Panc1 (cell line): ENCODE results near the gene CHMP1A. TPM values are rescaled to one million over a fixed set of nuclear protein-coding genes. Genes with fewer than 3 reads are reported as not detected.
A peak's percentile ranks its signal among the peaks of the same experiment; 100 is the strongest.

Experiments
- ATAC-seq: fragments of 200-7000 bp; cut with Tn5 transposase; 2 replicates; pipeline ENCODE4 v1.9.1; 2020; ENCODE audit warnings: mild to moderate bottlenecking, moderate library complexity
- BruUV-seq: library from RNA; stranded (reverse); fragments of 400-500 nt; replicated peaks from 2 replicates; lab custom pipeline; 2021; lab: Mats Ljungman, UMichigan
- CTCF ChIA-PET: fragments of 300-600 bp; sonication (Branson Sonifier 250); formaldehyde crosslinking; loops from one replicate; lab custom pipeline; 2022; ENCODE audit warnings: antibody characterized with exemption; lab: Charles Lee
- POLR2A ChIA-PET: fragments of 300-600 bp; sonication (Branson Sonifier 250); formaldehyde crosslinking; loops from one replicate; lab custom pipeline; 2022; ENCODE audit warnings: antibody characterized with exemption; lab: Charles Lee
- DNase-seq: peaks from one replicate; pipeline ENCODE4 v3.0.0-alpha.2; 2010; ENCODE audit warnings: low read depth, low spot score
- H3K27ac ChIP-seq: 2 replicates; pipeline ENCODE4 v1.5.1; 2011; ENCODE audit warnings: mild to moderate bottlenecking, low read length, inconsistent platforms
- H3K27me3 ChIP-seq: fragments of 200-500 bp; sonication (Bioruptor generic); 2 replicates; pipeline ENCODE4 v1.6.0; 2014; ENCODE audit warnings: low read length, inconsistent platforms; ENCODE audit not compliant: control insufficient read depth, insufficient read depth
- H3K36me3 ChIP-seq: fragments of 200-500 bp; sonication (Bioruptor generic); 2 replicates; pipeline ENCODE4 v1.5.1; 2014; ENCODE audit warnings: inconsistent platforms, mild to moderate bottlenecking, low read length, moderate library complexity; ENCODE audit not compliant: control insufficient read depth, insufficient read depth
- H3K4me1 ChIP-seq: 2 replicates; pipeline ENCODE4 v1.5.1; 2011; ENCODE audit warnings: inconsistent platforms, mild to moderate bottlenecking, low read length, moderate library complexity; ENCODE audit not compliant: control insufficient read depth, insufficient read depth
- H3K4me3 ChIP-seq, 2 experiments: 2 replicates each; pipeline ENCODE4 v1.5.1; 2011 to 2012; ENCODE audit warnings: low read depth in 2 of 2, low read length in 2 of 2, mild to moderate bottlenecking in 2 of 2, inconsistent platforms in 1 of 2, moderate library complexity in 1 of 2
- H3K9me3 ChIP-seq: fragments of 200-500 bp; sonication (Bioruptor generic); 2 replicates; pipeline ENCODE4 v1.5.1; 2014; ENCODE audit warnings: low read depth, mild to moderate bottlenecking, inconsistent platforms, low read length, moderate library complexity; ENCODE audit not compliant: control insufficient read depth, insufficient read depth
- CTCF ChIP-seq: fragments of 450-650 bp; IDR thresholded peaks from 2 replicates; pipeline ENCODE4 v1.5.1; 2017; ENCODE audit warnings: mild to moderate bottlenecking
- POLR2AphosphoS5 ChIP-seq: IDR thresholded peaks from 2 replicates; pipeline ENCODE4 v1.6.1; 2012; ENCODE audit warnings: mild to moderate bottlenecking, low read depth, low read length, moderate library complexity
- REST ChIP-seq, 2 experiments: IDR thresholded peaks; 2 replicates each; pipeline ENCODE4 v1.6.1; 2011 to 2012; ENCODE audit warnings: low read depth in 2 of 2, control low read depth in 1 of 2, low read length in 1 of 2, mild to moderate bottlenecking in 1 of 2, moderate library complexity in 1 of 2; ENCODE audit not compliant: insufficient read depth in 1 of 2
- SIN3A ChIP-seq: IDR thresholded peaks from 2 replicates; pipeline ENCODE4 v1.6.1; 2012; ENCODE audit warnings: low read depth, mild to moderate bottlenecking, low read length, moderate library complexity, borderline replicate concordance; ENCODE audit not compliant: insufficient read depth
- TCF7L2 ChIP-seq: IDR thresholded peaks from 2 replicates; pipeline ENCODE4 v1.6.1; 2011; ENCODE audit warnings: mild to moderate bottlenecking, low read depth, low read length, inconsistent platforms
- in situ Hi-C: cut with HindIII; loops from 2 replicates; pipeline ENCODE4 v1.10.0; 2016; ENCODE audit warnings: low sequenced_read_pairs, low pct_unique_long_range_greater_than_20kb
- intact Hi-C: fragments of 100-400 bp; cut with micrococcal nuclease; formaldehyde crosslinking; loops from one replicate; pipeline ENCODE4 v1.10.0; 2022; ENCODE audit not compliant: unreplicated experiment
- total RNA-seq: library from RNA; stranded (reverse); gene quantifications from one replicate; pipeline ENCODE4 v1.2.1, GENCODE V29; 2021; ENCODE audit not compliant: unreplicated experiment

CHMP1A gene
- total RNA-seq, 1 experiment from 2014 or later = 98.0 TPM

- Histone ChIP-seq H3K27ac (peak overlapping the region; percentile 82), H3K4me1 (peaks cover 3% of the 10 kb centered on the region; the same call in 1 of the 2 replicates), H3K27me3 (no peaks in the 10 kb centered on the region), H3K9me3 (no peaks in the 10 kb centered on the region), H3K36me3 (no peaks in the 10 kb centered on the region; the same call in 1 of the 2 replicates), H3K4me3 (peak overlapping the region; percentile 74 to 78)
- POLR2A ChIA-PET = interaction anchor here (0.5 kb wide), 1 partner anchor 244 kb away, joined by 5 read pairs; no protein-coding TSS in a partner anchor
- in situ Hi-C loops = no loop called here
- TF ChIP-seq POLR2AphosphoS5 (no peak), CTCF (no peak), TCF7L2 (no peak), REST (IDR thresholded peaks at IDR 0.05; ENCODE audit: insufficient read depth in 1 of 2, low read depth in 2 of 2, low read length in 1 of 2) (no peak)
- BruUV-seq = TSS peak; percentile 77
- DNase-seq (no peak), ATAC-seq (peak; percentile 59)
- intact Hi-C loops = no loop called here
- CTCF ChIA-PET = interaction anchor here (0.7 kb wide), 1 partner anchor 21 kb away, joined by 3 read pairs; no protein-coding TSS in a partner anchor
These were observed 29.8 kb upstream of the CHMP1A start for GRCh38 chr16:89687092-89687940.

- H3K4me3 ChIP-seq = peak within 1 kb of the TSS; percentile 74 to 78
- in situ Hi-C loops (no loop called here), intact Hi-C loops (no loop called here)
- TF ChIP-seq CTCF = no peak
- peak; percentile 46; the same call in 1 of the 2 replicates for TF ChIP-seq SIN3A
- no peak for TF ChIP-seq TCF7L2
- peak; percentile 87 for TF ChIP-seq POLR2AphosphoS5
- no peak for TF ChIP-seq REST (IDR thresholded peaks at IDR 0.05; ENCODE audit: insufficient read depth in 1 of 2, low read depth in 2 of 2, low read length in 1 of 2)
- H3K36me3 ChIP-seq = no peaks in the 10 kb centered on the region; the same call in 1 of the 2 replicates
- peaks cover 3% of the 10 kb centered on the region; the same call in 1 of the 2 replicates for H3K4me1 ChIP-seq
- H3K9me3 ChIP-seq = no peaks in the 10 kb centered on the region
- POLR2A ChIA-PET = interaction anchor here (0.5 kb wide), 1 partner anchor 243 kb away, joined by 5 read pairs; no protein-coding TSS in a partner anchor
- BruUV-seq = no TSS peak
- no peaks in the 10 kb centered on the region for H3K27me3 ChIP-seq
- CTCF ChIA-PET = interaction anchor here (0.7 kb wide), 1 partner anchor 20 kb away, joined by 3 read pairs; no protein-coding TSS in a partner anchor
- peak within 1 kb of the TSS; percentile 82 for H3K27ac ChIP-seq
- DNase-seq = peak; percentile 24
- ATAC-seq = peak; percentile 96
These were observed 29.1 kb upstream of the CHMP1A start, which contains the start of gene CDK10 for GRCh38 chr16:89686520-89687091. Gene CDK10 (plus strand): TSS chr16:89686689. CDS start chr16:89686711, 22 bp downstream.
